ENCODE results near the gene ZNRF4.
"Not testable (repeated sequence)": the region's sequence is repeated elsewhere in the genome, so short reads cannot be mapped to it uniquely, and the experiment has no call there.

DNA sequence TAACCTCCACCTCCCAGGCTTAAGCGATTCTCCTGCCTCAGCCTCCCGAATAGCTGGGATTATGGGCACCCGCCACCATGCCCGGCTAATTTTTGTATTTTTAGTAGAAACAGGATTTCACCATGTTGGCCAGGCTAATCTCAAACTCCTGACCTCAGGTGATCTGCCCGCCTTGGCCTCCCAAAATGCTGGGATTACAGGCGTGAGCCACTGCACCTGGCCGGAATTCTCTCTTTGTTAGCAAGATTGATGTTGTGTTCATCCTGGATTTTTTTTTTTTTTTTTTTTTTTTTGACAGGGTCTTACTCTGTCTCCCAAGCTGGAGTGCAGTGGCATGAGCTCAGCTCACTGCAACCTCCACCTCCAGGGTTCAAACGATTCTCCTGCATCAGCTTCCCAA lies 16.5 kb upstream of the ZNRF4 start:
- TF ChIP-seq, protein P1, sequence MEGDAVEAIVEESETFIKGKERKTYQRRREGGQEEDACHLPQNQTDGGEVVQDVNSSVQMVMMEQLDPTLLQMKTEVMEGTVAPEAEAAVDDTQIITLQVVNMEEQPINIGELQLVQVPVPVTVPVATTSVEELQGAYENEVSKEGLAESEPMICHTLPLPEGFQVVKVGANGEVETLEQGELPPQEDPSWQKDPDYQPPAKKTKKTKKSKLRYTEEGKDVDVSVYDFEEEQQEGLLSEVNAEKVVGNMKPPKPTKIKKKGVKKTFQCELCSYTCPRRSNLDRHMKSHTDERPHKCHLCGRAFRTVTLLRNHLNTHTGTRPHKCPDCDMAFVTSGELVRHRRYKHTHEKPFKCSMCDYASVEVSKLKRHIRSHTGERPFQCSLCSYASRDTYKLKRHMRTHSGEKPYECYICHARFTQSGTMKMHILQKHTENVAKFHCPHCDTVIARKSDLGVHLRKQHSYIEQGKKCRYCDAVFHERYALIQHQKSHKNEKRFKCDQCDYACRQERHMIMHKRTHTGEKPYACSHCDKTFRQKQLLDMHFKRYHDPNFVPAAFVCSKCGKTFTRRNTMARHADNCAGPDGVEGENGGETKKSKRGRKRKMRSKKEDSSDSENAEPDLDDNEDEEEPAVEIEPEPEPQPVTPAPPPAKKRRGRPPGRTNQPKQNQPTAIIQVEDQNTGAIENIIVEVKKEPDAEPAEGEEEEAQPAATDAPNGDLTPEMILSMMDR (IDR thresholded peaks at IDR 0.05) = not testable (repeated sequence)
- not testable (repeated sequence) for TF ChIP-seq POLR2A (IDR thresholded peaks at IDR 0.05)
